Dendritic cell treated with granulocyte-macrophage colony-stimulating factor and Interleukin-4, amounts not matched to agents 40 ng/mL and 50 ng/mL, for 4 days (primary cell): ENCODE measurements around the gene HERC6.
"Not testable (repeated sequence)": the region's sequence is repeated elsewhere in the genome, so short reads cannot be mapped to it uniquely, and the experiment has no call there.

Experiments
- H3K27ac Mint-ChIP-seq: one replicate; pipeline ENCODE4 v1.8.0; 2022; ENCODE audit warnings: mild to moderate bottlenecking, mixed read lengths
- H3K27me3 Mint-ChIP-seq: one replicate; pipeline ENCODE4 v1.8.0; 2022; ENCODE audit warnings: mild to moderate bottlenecking, mixed read lengths
- H3K36me3 Mint-ChIP-seq: one replicate; pipeline ENCODE4 v1.8.0; 2022; ENCODE audit warnings: low read depth, mixed read lengths
- H3K4me1 Mint-ChIP-seq: one replicate; pipeline ENCODE4 v1.8.0; 2022; ENCODE audit warnings: low read depth, mixed read lengths
- H3K4me3 Mint-ChIP-seq: one replicate; pipeline ENCODE4 v1.8.0; 2022; ENCODE audit warnings: mild to moderate bottlenecking, moderate library complexity, mixed read lengths
- H3K9me3 Mint-ChIP-seq: one replicate; pipeline ENCODE4 v1.8.0; 2022; ENCODE audit warnings: mixed read lengths
- intact Hi-C: fragments of 100-400 bp; cut with micrococcal nuclease; formaldehyde crosslinking; loops from one replicate; pipeline ENCODE4 v1.15.0; 2022

The HERC6 gene

DNA sequence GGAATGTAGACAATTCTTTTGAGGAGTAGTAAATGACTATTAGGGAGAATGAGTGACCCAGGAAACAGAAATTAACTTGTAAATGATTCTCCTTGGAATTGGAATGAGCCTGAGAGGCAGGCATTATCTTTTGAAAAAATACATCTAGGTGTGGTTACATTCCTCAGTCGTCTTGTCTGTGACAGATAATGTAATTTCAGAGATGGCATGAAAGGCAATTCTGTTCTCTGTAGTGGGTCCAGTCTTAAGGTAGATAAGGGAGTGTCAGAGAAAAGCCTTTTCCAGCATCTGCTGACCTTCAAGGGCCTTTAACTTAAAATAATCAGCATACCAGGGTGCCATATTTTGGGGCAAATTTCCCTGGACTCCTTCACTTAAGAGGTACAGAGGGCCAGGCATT, 35.1 kb downstream of the HERC6 start:
- Mint-ChIP-seq H3K27ac (no peak overlapping the region), H3K4me1 (no peaks in the 10 kb centered on the region), H3K36me3 (no peaks in the 10 kb centered on the region), H3K27me3 (no peaks in the 10 kb centered on the region), H3K9me3 (no peaks in the 10 kb centered on the region), H3K4me3 (no peak overlapping the region)
- intact Hi-C loops = no loop called here

DNA sequence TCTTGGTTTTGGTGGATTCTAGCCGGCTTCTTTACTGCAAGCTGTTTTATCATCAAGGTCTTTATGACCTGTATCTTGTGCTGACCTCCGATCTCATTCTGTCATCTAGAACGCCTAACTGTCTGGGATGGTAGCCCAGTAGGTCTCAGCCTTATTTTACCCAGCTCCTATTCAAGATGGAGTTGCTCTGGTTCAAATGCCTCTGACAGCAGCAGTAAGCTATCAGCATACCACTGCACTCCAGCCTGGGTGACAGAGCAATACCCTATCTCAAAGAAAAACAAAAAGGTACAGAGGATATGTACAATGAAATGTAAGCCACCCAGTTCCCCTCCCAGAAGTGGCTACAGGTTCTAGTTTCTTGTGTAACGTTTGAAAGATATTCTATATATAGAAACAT, 36.1 kb downstream of the HERC6 start:
- Mint-ChIP-seq H3K4me1 (no peaks in the 10 kb centered on the region), H3K27me3 (no peaks in the 10 kb centered on the region), H3K4me3 (no peak overlapping the region), H3K36me3 (no peaks in the 10 kb centered on the region), H3K9me3 (no peaks in the 10 kb centered on the region), H3K27ac (no peak overlapping the region)
- intact Hi-C loops = no loop called here

DNA sequence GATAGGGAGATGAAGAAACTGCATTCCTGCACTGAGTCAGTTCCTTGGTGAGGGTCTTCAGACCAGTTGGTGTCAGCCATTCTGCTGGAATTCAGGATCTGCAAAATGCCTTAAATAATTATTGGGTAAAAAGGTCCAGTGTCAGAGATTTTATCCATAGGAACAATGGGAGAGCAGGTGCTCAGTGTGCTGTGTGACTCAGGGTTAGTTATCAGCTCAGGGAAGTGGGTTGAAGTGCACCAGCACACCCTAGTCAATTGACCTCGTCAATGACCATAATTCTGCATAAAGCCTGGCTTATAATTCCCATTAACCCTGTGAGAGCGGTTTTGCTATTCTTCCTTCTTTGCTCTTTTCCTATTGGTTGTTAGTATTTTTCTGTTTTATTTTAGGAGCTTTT, 37.3 kb downstream of the HERC6 start:
- intact Hi-C loops = no loop called here
- Mint-ChIP-seq H3K36me3 (no peaks in the 10 kb centered on the region), H3K4me3 (no peak overlapping the region), H3K4me1 (no peaks in the 10 kb centered on the region), H3K9me3 (no peaks in the 10 kb centered on the region), H3K27me3 (no peaks in the 10 kb centered on the region), H3K27ac (no peak overlapping the region)

DNA sequence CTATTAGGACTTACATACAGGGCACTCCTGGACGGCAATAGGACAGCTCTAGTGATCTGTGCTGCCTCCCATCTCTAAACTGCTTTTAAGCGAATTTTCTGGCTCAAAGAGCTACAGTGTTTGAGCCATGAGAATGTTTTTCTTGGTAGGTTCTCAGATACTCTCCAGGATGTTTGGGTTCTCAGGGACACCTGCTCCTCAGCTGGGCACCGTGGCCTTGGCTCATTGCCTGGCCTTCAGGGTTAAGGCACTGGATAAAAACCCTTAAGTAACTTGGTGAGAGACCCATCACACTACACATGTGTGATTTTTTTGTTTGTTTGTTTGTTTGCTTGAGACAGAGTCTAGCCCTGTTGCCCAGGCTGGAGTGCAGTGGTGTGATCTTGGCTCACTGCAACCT, 39.8 kb downstream of the HERC6 start:
- no peaks in the 10 kb centered on the region for H3K4me1 Mint-ChIP-seq
- H3K36me3 Mint-ChIP-seq = no peaks in the 10 kb centered on the region
- intact Hi-C loops = no loop called here
- H3K4me3 Mint-ChIP-seq = no peak overlapping the region
- H3K27ac Mint-ChIP-seq = no peak overlapping the region
- no peaks in the 10 kb centered on the region for H3K27me3 Mint-ChIP-seq
- no peaks in the 10 kb centered on the region for H3K9me3 Mint-ChIP-seq

DNA sequence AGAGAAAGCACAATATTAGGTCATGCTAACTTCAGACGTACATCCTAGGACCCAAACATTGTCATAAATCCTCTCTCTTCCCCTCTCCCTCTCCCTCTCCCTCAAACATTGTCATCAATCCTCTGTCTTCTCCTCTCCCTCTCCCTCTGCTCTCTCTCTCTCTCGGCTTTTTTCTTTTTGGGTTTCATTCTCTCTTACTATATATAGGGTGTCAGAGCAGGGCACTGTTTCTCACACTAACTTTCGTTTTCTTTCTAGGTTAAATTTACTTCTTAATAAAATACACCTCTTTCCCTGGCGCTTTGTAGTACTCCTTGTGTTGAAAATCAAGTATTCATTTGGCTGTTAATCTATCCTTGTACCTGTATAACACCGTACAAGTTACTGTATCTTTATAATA, 41.2 kb downstream of the HERC6 start:
- no peak overlapping the region for H3K27ac Mint-ChIP-seq
- H3K36me3 Mint-ChIP-seq = no peaks in the 10 kb centered on the region
- intact Hi-C loops = no loop called here
- no peaks in the 10 kb centered on the region for H3K9me3 Mint-ChIP-seq
- no peaks in the 10 kb centered on the region for H3K4me1 Mint-ChIP-seq
- no peaks in the 10 kb centered on the region for H3K27me3 Mint-ChIP-seq
- no peak overlapping the region for H3K4me3 Mint-ChIP-seq

DNA sequence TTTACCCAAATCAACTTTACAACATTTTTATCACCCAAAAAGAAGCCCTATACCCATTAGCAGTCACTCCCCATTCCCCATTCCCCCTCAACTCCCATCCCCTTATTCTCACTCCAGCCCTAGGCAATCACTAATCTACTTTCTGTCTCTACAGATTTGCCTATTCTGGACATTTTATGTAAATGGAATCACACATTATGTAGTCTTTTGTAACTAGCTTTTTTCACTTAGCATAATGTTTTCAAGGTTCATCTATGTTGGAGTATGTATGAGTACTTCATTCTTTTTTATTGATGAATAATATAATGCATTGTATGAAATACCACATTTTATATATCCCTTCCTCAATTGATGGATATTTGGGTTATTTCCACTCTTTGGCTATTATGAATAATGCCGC, 42.2 kb downstream of the HERC6 start:
- Mint-ChIP-seq H3K27me3 (no peaks in the 10 kb centered on the region), H3K36me3 (no peaks in the 10 kb centered on the region), H3K9me3 (no peaks in the 10 kb centered on the region), H3K4me1 (no peaks in the 10 kb centered on the region), H3K27ac (no peak overlapping the region), H3K4me3 (no peak overlapping the region)
- intact Hi-C loops = no loop called here

DNA sequence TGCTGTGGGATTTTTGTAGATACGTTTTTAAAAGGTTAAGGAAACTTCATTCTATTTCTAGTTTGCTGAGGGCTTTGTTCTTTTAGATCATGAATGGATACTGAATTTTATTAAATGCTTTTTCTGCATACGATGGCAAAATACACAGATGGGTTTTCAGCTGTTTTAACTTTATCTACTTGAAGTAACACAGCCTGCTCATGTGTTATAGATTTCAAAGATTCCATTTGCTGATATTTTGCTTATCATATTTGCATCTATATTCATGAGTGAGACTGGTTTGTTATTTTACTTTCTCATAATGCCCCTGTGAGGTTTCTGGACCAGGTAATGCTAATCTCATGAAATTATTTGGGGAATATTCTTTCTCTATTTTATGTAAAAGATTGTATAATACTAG, 43.8 kb downstream of the HERC6 start:
- no peaks in the 10 kb centered on the region for H3K27me3 Mint-ChIP-seq
- no peak overlapping the region for H3K4me3 Mint-ChIP-seq
- no peaks in the 10 kb centered on the region for H3K36me3 Mint-ChIP-seq
- H3K9me3 Mint-ChIP-seq = no peaks in the 10 kb centered on the region
- no peak overlapping the region for H3K27ac Mint-ChIP-seq
- no peaks in the 10 kb centered on the region for H3K4me1 Mint-ChIP-seq
- intact Hi-C loops = no loop called here

DNA sequence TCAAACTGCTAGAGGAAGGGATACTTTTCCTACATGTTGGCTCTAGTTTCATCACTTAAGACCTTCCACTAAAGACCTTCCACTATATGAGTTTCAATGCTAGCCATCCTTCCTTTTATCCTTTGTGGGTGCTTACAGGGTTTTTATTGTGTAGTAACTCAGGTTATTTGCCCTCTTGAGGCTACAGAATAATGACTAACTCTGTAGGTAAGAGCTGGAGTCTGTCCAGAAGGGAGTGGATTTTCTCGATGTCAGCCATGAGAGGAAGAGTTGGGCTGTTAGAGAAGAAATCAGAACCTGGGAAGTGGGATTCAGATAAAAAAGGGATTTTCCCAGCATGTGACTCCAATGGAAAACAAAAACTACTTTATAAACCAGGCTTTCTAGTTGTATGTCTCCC, 50.7 kb downstream of the HERC6 start:
- peaks cover 13% of the 10 kb centered on the region for H3K36me3 Mint-ChIP-seq
- intact Hi-C loops = no loop called here
- no peaks in the 10 kb centered on the region for H3K27me3 Mint-ChIP-seq

DNA sequence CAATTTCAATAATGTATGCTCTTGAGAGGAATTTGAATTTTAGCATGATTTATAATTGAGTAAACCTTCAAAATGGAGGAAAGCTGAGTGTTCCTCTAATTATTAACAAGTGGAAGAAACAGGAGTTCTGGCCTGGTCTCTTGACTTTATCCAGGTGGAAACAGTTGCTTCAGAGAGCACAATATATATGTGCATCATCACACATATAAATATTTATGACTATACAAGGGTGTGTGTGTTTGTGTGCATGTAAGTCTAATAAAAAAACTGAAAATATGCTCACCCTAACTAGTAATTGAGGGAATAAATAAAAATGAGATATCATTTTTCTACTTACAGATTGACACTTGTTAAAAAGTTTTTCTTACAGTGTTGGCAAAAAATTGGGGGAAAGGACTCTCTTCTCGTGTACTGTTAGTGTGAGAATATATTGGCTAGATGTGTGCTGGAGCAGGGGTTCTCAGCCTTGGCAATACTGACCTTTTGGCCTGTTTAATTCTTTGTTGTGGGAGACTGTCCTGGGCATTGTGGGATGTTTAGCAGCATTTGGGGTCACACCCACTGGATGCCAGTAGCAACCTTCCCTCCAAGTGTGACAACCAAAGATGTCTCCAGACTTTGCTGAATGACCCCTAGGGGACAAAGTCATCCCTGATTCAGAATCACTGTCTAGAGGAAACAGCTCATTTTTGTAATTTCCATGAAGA, 57.5 kb downstream of the HERC6 start:
- Mint-ChIP-seq H3K9me3 (peaks cover 11% of the 10 kb centered on the region), H3K4me3 (no peak overlapping the region), H3K36me3 (peaks cover 15% of the 10 kb centered on the region), H3K4me1 (no peaks in the 10 kb centered on the region), H3K27ac (no peak overlapping the region), H3K27me3 (no peaks in the 10 kb centered on the region)
- intact Hi-C loops = no loop called here

More for the DNA sequence above, 50.7 kb downstream of the HERC6 start:
- Mint-ChIP-seq H3K27ac (no peak overlapping the region), H3K4me3 (no peak overlapping the region), H3K4me1 (no peaks in the 10 kb centered on the region), H3K9me3 (peaks cover 11% of the 10 kb centered on the region)

DNA sequence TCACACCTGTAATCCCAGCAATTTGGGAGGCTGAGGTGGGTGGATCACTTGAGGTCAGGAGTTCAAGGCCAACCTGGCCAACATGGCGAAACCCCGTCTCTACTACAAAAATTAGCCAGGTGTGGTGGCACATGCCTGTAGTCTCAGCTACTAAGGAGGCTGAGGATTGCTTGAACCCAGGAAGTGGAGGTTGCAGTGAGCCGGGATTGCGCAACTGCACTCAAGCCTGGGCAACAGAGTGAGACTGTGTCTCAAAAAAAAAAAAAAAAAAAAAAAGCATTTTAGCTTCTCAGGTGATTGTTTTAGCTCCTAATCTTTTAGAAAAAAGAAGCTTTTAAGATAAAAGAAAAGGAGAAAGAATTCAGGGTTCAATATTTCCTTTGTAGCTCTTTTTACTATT, 59.2 kb downstream of the HERC6 start:
- intact Hi-C loops, H3K4me1 Mint-ChIP-seq, H3K27ac Mint-ChIP-seq, H3K27me3 Mint-ChIP-seq, H3K4me3 Mint-ChIP-seq: not testable (repeated sequence)
- H3K36me3 Mint-ChIP-seq = peaks cover 23% of the 10 kb centered on the region
- H3K9me3 Mint-ChIP-seq = peaks cover 16% of the 10 kb centered on the region

DNA sequence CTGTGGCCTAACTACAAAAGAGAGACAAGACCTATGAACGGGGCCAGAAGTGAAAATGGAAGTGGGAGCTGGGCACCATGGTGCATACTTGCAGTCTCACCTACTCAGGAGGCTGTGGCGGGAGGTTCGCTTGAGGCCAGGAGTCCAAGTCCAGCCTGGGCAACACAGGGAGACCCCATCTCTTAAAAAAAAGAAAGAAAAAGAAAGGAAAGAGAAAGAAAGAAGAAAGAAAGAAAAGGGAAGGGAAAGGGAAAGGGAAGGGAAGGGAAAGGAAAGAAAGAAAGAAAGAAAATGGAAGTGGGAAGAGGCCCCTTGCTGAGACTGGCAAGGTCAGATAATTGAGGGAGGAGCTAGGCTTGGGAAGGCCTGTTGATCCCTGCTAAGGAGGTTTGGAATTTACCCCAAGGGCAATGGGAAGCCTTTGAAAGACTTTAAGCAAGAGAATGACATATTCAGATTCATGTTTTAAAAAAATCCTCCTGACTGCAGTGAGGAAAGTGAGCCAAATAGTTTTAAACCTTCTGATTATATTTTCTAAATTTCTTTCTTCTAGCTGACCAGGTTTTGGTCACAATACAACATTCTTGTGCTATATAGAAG, 60.6 kb downstream of the HERC6 start:
- Mint-ChIP-seq H3K36me3 (peaks cover 15% of the 10 kb centered on the region), H3K27me3 (no peaks in the 10 kb centered on the region), H3K4me3 (no peak overlapping the region), H3K27ac (no peak overlapping the region), H3K9me3 (peaks cover 10% of the 10 kb centered on the region), H3K4me1 (no peaks in the 10 kb centered on the region)
- intact Hi-C loops = no loop called here

DNA sequence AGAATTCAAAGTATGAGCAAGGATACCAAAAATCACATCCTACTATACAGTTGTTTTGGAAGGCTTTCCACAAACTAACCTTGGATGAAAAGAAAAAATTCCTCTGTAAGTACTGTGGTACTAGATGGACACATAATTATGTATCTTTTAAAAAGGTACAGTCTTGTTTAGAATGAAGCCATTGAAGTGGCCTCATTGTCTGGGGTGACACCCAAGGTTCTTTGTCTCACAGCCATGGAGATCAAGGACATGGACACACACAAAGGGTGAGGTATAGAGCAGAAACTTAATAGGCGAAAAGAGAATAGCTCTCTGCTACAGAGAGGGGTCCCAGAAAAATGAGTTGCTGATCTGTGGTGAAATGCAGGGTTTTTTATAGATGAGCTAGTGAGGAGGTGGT, 61.5 kb downstream of the HERC6 start:
- peaks cover 12% of the 10 kb centered on the region for H3K36me3 Mint-ChIP-seq
- no peaks in the 10 kb centered on the region for H3K4me1 Mint-ChIP-seq

DNA sequence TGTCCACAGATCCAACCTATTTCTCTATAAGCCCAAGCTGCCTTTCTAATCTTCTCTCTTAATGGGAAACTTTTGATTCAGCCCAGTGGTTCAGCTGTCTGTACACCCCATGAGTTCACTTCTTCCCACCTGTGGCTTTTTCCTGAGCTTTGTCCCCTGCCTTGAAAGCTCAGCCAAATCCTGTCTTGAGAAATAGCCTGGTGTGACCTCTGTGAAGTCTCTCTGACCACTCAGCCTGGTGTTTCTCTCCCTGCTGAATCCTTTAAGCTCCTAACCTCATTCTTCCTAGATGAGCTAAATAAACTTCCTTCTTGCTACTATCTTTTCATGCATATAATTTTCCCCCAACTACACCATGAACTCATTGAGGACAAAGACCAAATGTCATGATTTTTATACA, 63.0 kb downstream of the HERC6 start:
- Mint-ChIP-seq H3K4me1 (no peaks in the 10 kb centered on the region), H3K27ac (no peak overlapping the region), H3K36me3 (peaks cover 12% of the 10 kb centered on the region), H3K9me3 (peaks cover 10% of the 10 kb centered on the region), H3K27me3 (no peaks in the 10 kb centered on the region), H3K4me3 (no peak overlapping the region)
- intact Hi-C loops = no loop called here

More for the DNA sequence above, 61.5 kb downstream of the HERC6 start:
- Mint-ChIP-seq H3K4me3 (no peak overlapping the region), H3K9me3 (peaks cover 10% of the 10 kb centered on the region), H3K27me3 (no peaks in the 10 kb centered on the region), H3K27ac (no peak overlapping the region)
- intact Hi-C loops = no loop called here

DNA sequence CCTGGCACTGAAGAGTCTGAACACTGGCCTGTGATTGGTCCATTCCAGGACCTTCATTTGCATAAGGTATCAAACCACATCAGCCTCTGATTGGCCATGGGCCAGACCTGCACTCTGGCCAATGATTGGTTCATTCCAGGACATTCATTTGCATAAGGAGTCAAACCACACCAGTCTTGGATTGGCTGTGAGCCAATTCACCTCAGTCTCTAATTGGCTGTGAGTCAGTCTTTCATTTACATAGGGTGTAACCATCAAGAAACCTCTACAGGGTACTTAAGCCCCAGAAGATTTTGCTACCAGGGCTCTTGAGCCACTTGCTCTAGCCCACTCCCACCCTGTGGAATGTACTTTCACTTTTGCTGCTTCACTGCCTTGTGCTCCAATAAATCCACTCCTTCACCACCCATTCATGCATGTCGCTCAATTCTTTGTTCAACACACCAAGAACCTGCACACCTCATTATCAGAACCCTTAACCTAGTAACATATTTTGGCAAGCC, 64.1 kb downstream of the HERC6 start:
- no peak overlapping the region for H3K4me3 Mint-ChIP-seq
- H3K36me3 Mint-ChIP-seq = peaks cover 12% of the 10 kb centered on the region
- no peaks in the 10 kb centered on the region for H3K4me1 Mint-ChIP-seq
- no peaks in the 10 kb centered on the region for H3K27me3 Mint-ChIP-seq
- no peak overlapping the region for H3K27ac Mint-ChIP-seq
- peaks cover 10% of the 10 kb centered on the region for H3K9me3 Mint-ChIP-seq
- intact Hi-C loops = no loop called here

DNA sequence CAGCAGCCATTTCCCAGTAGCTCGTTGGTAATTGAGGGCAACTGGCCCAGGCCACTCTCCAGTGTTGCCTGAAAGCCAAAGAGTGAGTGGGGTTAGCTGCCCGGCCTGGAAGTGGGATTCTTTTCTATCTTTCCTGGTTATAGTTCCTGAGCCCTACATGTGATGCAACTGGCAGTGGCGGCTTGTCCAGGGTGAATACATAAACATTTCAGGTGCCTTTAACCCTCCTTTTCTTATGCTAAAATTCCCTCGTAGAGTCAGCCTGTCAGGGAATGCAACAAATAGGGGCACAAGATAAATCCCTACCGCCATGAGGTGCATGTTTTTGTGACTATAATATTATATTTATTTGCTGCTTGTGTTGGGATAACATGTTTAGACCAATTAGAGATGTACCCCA, 64.8 kb downstream of the HERC6 start:
- no peak overlapping the region for H3K27ac Mint-ChIP-seq
- intact Hi-C loops = no loop called here
- peaks cover 10% of the 10 kb centered on the region for H3K9me3 Mint-ChIP-seq
- H3K4me1 Mint-ChIP-seq = no peaks in the 10 kb centered on the region
- H3K36me3 Mint-ChIP-seq = peaks cover 12% of the 10 kb centered on the region
- H3K27me3 Mint-ChIP-seq = no peaks in the 10 kb centered on the region
- no peak overlapping the region for H3K4me3 Mint-ChIP-seq
